SK-N-SH (cell line): ENCODE measurements around the gene ARID2. TPM values are rescaled to one million over a fixed set of nuclear protein-coding genes. Genes with fewer than 3 reads are reported as not detected.

ENCODE experiments used
- CTCF ChIA-PET: fragments of 300-600, 350-600 bp; formaldehyde crosslinking; extraction: SDS; loops from one replicate; lab custom pipeline; 2021; lab: Yijun Ruan, JAX
- POLR2A ChIA-PET: fragments of 350-600 bp; sonication (Branson Sonifier 250); formaldehyde crosslinking; extraction: SDS; loops from one replicate; lab custom pipeline; 2020; ENCODE audit warnings: antibody characterized with exemption, inconsistent platforms; lab: Yijun Ruan, JAX
- DNase-seq: peaks from one replicate; pipeline ENCODE4 v3.0.0; 2012
- H2AFZ ChIP-seq: fragments of 200-600 bp; sonication (generic); 2 replicates; pipeline ENCODE4 v1.8.1; 2016; ENCODE audit warnings: antibody characterized with exemption, mild to moderate bottlenecking, low read depth
- H3F3A ChIP-seq: fragments of 200-600 bp; sonication (generic); replicated peaks from 2 replicates; pipeline ENCODE3; 2016; ENCODE audit warnings: antibody characterized with exemption, mild to moderate bottlenecking; ENCODE audit not compliant: insufficient read depth
- H3K27ac ChIP-seq, 2 experiments: fragments of 200-500 bp in 1 of 2; fragments of 200-600 bp in 1 of 2; sonication (Bioruptor generic) in 1 of 2; sonication (generic), shearing (Covaris generic) in 1 of 2; 2 replicates each; pipeline versions ENCODE4 v1.5.1 to v1.6.1; 2014 to 2016; ENCODE audit warnings: low read depth in 2 of 2, inconsistent platforms in 1 of 2, low read length in 1 of 2, mild to moderate bottlenecking in 1 of 2, mixed read lengths in 1 of 2
- H3K27me3 ChIP-seq: fragments of 200-600 bp; sonication (generic), shearing (Covaris generic); 2 replicates; pipeline ENCODE4 v1.6.1; 2016; ENCODE audit warnings: mixed run types; ENCODE audit not compliant: insufficient read depth
- H3K36me3 ChIP-seq, 2 experiments: fragments of 200-500 bp in 1 of 2; fragments of 200-600 bp in 1 of 2; sonication (Bioruptor generic) in 1 of 2; sonication (generic) in 1 of 2; replicated peaks in 1 of 2; 2 replicates each; pipeline versions ENCODE3 to v1.5.1; 2014 to 2016; ENCODE audit warnings: low read length in 1 of 2, mild to moderate bottlenecking in 1 of 2; ENCODE audit not compliant: insufficient read depth in 2 of 2, control insufficient read depth in 1 of 2
- H3K4me1 ChIP-seq, 2 experiments: fragments of 200-500 bp in 1 of 2; fragments of 200-600 bp in 1 of 2; sonication (Bioruptor generic) in 1 of 2; sonication (generic), shearing (Covaris generic) in 1 of 2; 2 replicates each; pipeline versions ENCODE4 v1.5.1 to v1.6.1; 2014 to 2016; ENCODE audit warnings: low read depth in 1 of 2, low read length in 1 of 2, mixed run types in 1 of 2; ENCODE audit not compliant: insufficient read depth in 2 of 2, control insufficient read depth in 1 of 2
- H3K4me2 ChIP-seq: fragments of 200-600 bp; sonication (generic), shearing (Covaris generic); 2 replicates; pipeline ENCODE4 v1.6.1; 2017; ENCODE audit warnings: mixed run types
- H3K4me3 ChIP-seq, 2 experiments: fragments of 200-500 bp in 1 of 2; fragments of 200-600 bp in 1 of 2; sonication (Bioruptor generic) in 1 of 2; sonication (generic), shearing (Covaris generic) in 1 of 2; 2 replicates each; pipeline versions ENCODE4 v1.5.1 to v1.8.1; 2014 to 2016; ENCODE audit warnings: low read depth in 2 of 2, inconsistent platforms in 1 of 2, low read length in 1 of 2, mild to moderate bottlenecking in 1 of 2, mixed read lengths in 1 of 2, moderate library complexity in 1 of 2
- H3K79me2 ChIP-seq: fragments of 200-600 bp; sonication (generic); 2 replicates; pipeline ENCODE4 v1.8.1; 2017; ENCODE audit warnings: mild to moderate bottlenecking; ENCODE audit not compliant: insufficient read depth
- H3K9ac ChIP-seq: fragments of 200-600 bp; sonication (generic); 2 replicates; pipeline ENCODE4 v1.6.1; 2017; ENCODE audit warnings: mixed run types
- H3K9me2 ChIP-seq: fragments of 200-600 bp; sonication (generic); 2 replicates; pipeline ENCODE4 v1.6.1; 2017; ENCODE audit warnings: mixed run types
- H3K9me3 ChIP-seq: fragments of 200-600 bp; sonication (generic); 2 replicates; pipeline ENCODE4 v1.6.1; 2017; ENCODE audit warnings: mixed run types, mild to moderate bottlenecking, moderate library complexity
- H4K20me1 ChIP-seq: fragments of 200-600 bp; sonication (generic); 2 replicates; pipeline ENCODE4 v1.6.1; 2017; ENCODE audit warnings: mild to moderate bottlenecking, mixed run types; ENCODE audit not compliant: insufficient read depth
- EP300 ChIP-seq, 2 experiments: IDR thresholded peaks; 2 replicates each; pipeline versions ENCODE4 v1.4.0 to v1.6.1; 2012; ENCODE audit warnings: borderline replicate concordance in 1 of 2, low read depth in 1 of 2, low read length in 1 of 2
- JUND ChIP-seq: IDR thresholded peaks from 2 replicates; pipeline ENCODE4 v1.4.0; 2012
- RAD21 ChIP-seq: IDR thresholded peaks from 2 replicates; pipeline ENCODE4 v1.6.1; 2012; ENCODE audit warnings: mild to moderate bottlenecking, low read length
- RXRA ChIP-seq: IDR thresholded peaks from 2 replicates; pipeline ENCODE4 v1.4.0; 2012; ENCODE audit warnings: low read depth, mild to moderate bottlenecking, borderline replicate concordance
- TCF12 ChIP-seq: IDR thresholded peaks from 2 replicates; pipeline ENCODE4 v1.4.0; 2012
- YY1 ChIP-seq: IDR thresholded peaks from 2 replicates; pipeline ENCODE4 v1.4.0; 2012; ENCODE audit warnings: low read depth, mild to moderate bottlenecking
- WGBS: methylation state at CpG from one replicate; pipeline ENCODE4 v1.1.6; 2017; ENCODE audit warnings: low lambda C conversion rate; 5-methylcytosine and 5-hydroxymethylcytosine counted together
- polyA plus RNA-seq, 3 experiments: library from polyadenylated mRNA; depleted of rRNA; stranded (reverse); fragments of >200 nt; gene quantifications; 2 replicates each; pipeline ENCODE4 v1.2.3, GENCODE V29; 2012
- TF ChIP-seq, protein P1 (sequence below): IDR thresholded peaks from 2 replicates; pipeline ENCODE4 v1.4.0; 2012; ENCODE audit warnings: low read depth, borderline replicate concordance
- TF ChIP-seq, protein P2 (sequence below): fragments of 200-600 bp; sonication (generic); IDR thresholded peaks from 2 replicates; pipeline ENCODE4 v1.6.1; 2017; ENCODE audit warnings: antibody characterized with exemption, mild to moderate bottlenecking, moderate library complexity
- TF ChIP-seq, protein P3 (sequence below): IDR thresholded peaks from 2 replicates; pipeline ENCODE4; 2012

Gene ARID2
- polyA plus RNA-seq, 1 of the 3 experiments (the other 2 are of a cell fraction), result 5.9 TPM

DNA sequence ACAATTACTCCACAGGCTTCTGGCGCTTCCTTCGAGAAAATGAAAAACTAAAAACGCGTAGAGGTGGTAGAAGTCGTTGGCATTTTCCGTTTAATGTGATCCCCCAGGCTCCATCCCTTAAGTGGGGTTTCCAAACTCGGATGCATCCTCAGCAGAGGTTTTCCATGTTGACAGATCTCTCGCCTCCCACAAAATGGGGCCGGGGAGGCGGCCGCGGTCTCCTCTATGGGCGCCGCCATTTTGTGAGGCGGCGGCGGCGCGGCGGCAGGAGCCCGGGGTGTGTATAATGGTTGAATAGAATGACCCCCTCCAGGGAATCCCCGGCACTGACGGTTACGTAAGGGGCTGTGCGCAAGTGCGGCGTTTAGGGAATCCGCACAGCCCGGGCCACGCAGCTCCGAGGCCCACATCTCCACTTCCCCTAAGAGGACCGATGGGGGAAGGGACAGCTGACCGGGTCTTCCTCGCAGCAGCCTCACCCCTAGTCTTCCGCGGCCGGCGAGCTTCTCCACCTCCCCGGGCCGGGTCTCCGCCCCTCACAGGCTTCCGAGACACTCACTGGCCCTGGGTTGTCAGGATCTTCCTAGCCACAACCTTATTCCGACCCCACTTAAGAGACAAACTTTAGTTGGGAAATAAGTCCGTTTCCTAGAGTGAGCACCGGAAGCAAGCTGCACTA, 2.1 kb upstream of the ARID2 start (continued):
- TF ChIP-seq, protein P1, sequence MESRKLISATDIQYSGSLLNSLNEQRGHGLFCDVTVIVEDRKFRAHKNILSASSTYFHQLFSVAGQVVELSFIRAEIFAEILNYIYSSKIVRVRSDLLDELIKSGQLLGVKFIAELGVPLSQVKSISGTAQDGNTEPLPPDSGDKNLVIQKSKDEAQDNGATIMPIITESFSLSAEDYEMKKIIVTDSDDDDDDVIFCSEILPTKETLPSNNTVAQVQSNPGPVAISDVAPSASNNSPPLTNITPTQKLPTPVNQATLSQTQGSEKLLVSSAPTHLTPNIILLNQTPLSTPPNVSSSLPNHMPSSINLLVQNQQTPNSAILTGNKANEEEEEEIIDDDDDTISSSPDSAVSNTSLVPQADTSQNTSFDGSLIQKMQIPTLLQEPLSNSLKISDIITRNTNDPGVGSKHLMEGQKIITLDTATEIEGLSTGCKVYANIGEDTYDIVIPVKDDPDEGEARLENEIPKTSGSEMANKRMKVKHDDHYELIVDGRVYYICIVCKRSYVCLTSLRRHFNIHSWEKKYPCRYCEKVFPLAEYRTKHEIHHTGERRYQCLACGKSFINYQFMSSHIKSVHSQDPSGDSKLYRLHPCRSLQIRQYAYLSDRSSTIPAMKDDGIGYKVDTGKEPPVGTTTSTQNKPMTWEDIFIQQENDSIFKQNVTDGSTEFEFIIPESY, result peak; percentile 53; the same call in 1 of the 2 replicates
- TF ChIP-seq EP300 (IDR thresholded peaks at IDR 0.05; ENCODE audit: borderline replicate concordance in 1 of 2, low read depth in 1 of 2, low read length in 1 of 2), result peak; percentile 54 to 61; a peak in 2 of 4 replicates
- peak; percentile 68; the same call in 1 of the 2 replicates for TF ChIP-seq TCF12
- peak; percentile 33 for TF ChIP-seq JUND

DNA sequence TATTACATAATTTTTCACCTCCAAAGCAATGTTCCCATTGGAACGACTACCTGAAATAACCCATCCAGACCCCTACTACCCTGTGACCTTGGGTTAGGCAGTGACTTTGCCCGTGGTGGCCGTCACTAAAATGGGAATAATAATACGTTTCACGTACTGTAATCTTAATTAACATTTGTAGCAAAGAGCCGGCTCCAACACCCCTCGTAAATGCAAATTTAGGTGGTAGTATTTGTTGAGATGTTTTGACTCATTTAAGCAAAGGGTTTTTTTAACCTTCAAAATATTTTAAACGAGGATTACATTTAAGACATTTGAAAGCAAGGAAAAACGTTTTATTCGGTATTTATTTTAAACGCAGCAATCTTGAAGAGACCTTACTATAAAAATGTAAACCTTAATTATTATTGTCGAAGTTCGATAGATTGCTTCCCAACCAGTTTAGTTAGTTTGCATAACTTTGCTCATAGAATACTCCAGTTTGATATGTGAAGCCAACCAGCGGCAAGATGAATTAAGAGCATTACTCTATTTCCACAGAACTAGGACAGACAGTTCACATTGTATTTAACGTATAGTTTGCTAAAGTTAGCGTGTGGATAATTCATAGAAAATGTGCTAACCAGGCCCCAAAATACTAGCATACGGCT, 1.4 kb upstream of the ARID2 start:
- no peaks in the 10 kb centered on the region for H3K27me3 ChIP-seq
- H3K9me3 ChIP-seq, result no peaks in the 10 kb centered on the region
- DNase-seq, result no peak
- ChIA-PET CTCF (interaction anchor here (0.6 to 9.2 kb wide), 23 partner anchors 9 to 1887 kb away, joined by 3 to 70 read pairs (median 4); partner anchors contain the start of genes ANO6 and SCAF11), POLR2A (interaction anchor here (0.5 to 2.7 kb wide), 7 partner anchors 13 to 513 kb away, joined by 3 to 9 read pairs (median 4); partner anchors contain the start of gene ANO6)
- peak overlapping the region; percentile 83 for H2AFZ ChIP-seq
- peaks cover 59% of the 10 kb centered on the region for H3K79me2 ChIP-seq
- peaks cover 13% of the 10 kb centered on the region for H4K20me1 ChIP-seq
- H3K9ac ChIP-seq, result peak overlapping the region; percentile 97
- H3K27ac ChIP-seq, result peak overlapping the region; percentile 94 to 99
- peak overlapping the region; percentile 86 for H3K4me2 ChIP-seq
- peaks cover 4 to 16% of the 10 kb centered on the region in 2 experiments; a peak in 3 of 4 replicates for H3K4me1 ChIP-seq
- H3K4me3 ChIP-seq, result peak overlapping the region; percentile 90 to 93
- H3K36me3 ChIP-seq, result peaks cover 7 to 9% of the 10 kb centered on the region in 2 experiments
- TF ChIP-seq RXRA, result no peak
- TF ChIP-seq RAD21, result no peak
- TF ChIP-seq JUND, result no peak
- TF ChIP-seq TCF12, result no peak
- TF ChIP-seq, protein P2, sequence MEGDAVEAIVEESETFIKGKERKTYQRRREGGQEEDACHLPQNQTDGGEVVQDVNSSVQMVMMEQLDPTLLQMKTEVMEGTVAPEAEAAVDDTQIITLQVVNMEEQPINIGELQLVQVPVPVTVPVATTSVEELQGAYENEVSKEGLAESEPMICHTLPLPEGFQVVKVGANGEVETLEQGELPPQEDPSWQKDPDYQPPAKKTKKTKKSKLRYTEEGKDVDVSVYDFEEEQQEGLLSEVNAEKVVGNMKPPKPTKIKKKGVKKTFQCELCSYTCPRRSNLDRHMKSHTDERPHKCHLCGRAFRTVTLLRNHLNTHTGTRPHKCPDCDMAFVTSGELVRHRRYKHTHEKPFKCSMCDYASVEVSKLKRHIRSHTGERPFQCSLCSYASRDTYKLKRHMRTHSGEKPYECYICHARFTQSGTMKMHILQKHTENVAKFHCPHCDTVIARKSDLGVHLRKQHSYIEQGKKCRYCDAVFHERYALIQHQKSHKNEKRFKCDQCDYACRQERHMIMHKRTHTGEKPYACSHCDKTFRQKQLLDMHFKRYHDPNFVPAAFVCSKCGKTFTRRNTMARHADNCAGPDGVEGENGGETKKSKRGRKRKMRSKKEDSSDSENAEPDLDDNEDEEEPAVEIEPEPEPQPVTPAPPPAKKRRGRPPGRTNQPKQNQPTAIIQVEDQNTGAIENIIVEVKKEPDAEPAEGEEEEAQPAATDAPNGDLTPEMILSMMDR, result no peak
- TF ChIP-seq YY1, result no peak
- TF ChIP-seq, protein P3, sequence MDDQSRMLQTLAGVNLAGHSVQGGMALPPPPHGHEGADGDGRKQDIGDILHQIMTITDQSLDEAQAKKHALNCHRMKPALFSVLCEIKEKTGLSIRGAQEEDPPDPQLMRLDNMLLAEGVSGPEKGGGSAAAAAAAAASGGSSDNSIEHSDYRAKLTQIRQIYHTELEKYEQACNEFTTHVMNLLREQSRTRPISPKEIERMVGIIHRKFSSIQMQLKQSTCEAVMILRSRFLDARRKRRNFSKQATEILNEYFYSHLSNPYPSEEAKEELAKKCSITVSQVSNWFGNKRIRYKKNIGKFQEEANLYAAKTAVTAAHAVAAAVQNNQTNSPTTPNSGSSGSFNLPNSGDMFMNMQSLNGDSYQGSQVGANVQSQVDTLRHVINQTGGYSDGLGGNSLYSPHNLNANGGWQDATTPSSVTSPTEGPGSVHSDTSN, result no peak
- H3K9me2 ChIP-seq, result no peaks in the 10 kb centered on the region
- 2% methylated on average over 17 of the region's 17 CpGs for WGBS
- peaks cover 40% of the 10 kb centered on the region for H3F3A ChIP-seq
